Ectodermal cell (in vitro differentiated cells): ENCODE data around the gene TP53TG5. TPM values are rescaled to one million over a fixed set of nuclear protein-coding genes. Genes with fewer than 3 reads are reported as not detected.

Source experiments
- H3K27ac ChIP-seq: 2 replicates; pipeline ENCODE4 v1.7.0; 2013; ENCODE audit warnings: mild to moderate bottlenecking, low read depth, low read length; ENCODE audit not compliant: insufficient read depth, poor library complexity, severe bottlenecking
- H3K27me3 ChIP-seq: 2 replicates; pipeline ENCODE4 v1.7.0; 2013; ENCODE audit warnings: mild to moderate bottlenecking, low read length; ENCODE audit not compliant: insufficient read depth, control insufficient read depth, poor library complexity, severe bottlenecking
- H3K36me3 ChIP-seq: one replicate; pipeline ENCODE4 v1.7.0; 2013; ENCODE audit warnings: low read length; ENCODE audit not compliant: control insufficient read depth, insufficient read depth
- H3K4me1 ChIP-seq: one replicate; pipeline ENCODE4 v1.7.0; 2013; ENCODE audit warnings: low read length; ENCODE audit not compliant: control insufficient read depth, insufficient read depth
- H3K4me3 ChIP-seq: 2 replicates; pipeline ENCODE4 v1.7.0; 2013; ENCODE audit warnings: low read depth, low read length, control low read depth; ENCODE audit not compliant: insufficient read depth
- H3K9me3 ChIP-seq: 2 replicates; pipeline ENCODE4 v1.7.0; 2013; ENCODE audit warnings: mild to moderate bottlenecking, low read length, moderate library complexity; ENCODE audit not compliant: control insufficient read depth
- WGBS, 2 experiments: methylation state at CpG; one replicate each; pipeline ENCODE4 v1.1.7; 2013; ENCODE audit warnings: missing lambda C conversion rate in 2 of 2; 5-methylcytosine and 5-hydroxymethylcytosine counted together
- polyA plus RNA-seq, 4 experiments: library from polyadenylated mRNA; stranded (reverse); fragments of 50-300 nt; gene quantifications; one replicate each; pipeline ENCODE4 v1.2.3, GENCODE V29; 2013

Gene TP53TG5
- polyA plus RNA-seq (2013, experiment 1 of 4), result not detected
- polyA plus RNA-seq (2013, experiment 2 of 4), result not detected
- polyA plus RNA-seq (2013, experiment 3 of 4), result not detected
- not detected for polyA plus RNA-seq (2013, experiment 4 of 4)

DNA sequence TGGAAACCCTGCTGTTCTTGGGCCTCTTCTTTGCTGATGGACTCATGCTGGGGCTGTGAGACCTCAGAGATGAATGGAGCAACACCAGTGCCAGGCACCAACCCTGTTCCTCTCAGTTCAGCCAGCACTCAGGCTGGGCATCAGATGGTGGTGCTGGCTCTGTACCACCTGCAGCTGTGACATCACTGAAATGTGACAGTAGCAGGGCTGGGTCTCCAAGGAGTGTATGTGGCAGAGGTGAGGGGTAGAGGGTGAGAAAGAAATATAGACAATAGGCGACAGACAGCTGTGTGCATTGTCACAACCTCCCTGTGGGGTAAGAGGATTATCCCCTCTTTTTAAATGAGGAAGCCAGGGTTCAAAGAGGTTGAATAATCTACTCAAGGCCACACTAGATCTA, at the start of gene TP53TG5:
Gene TP53TG5, minus strand, starts transcription at position 135 of the 400 bp plus-strand sequence. Its CDS starts 89 bp downstream, at position 46.
- peaks cover 13% of the 10 kb centered on the region for H3K4me1 ChIP-seq
- 84 to 85% methylated on average over 1 of the region's 1 CpG for WGBS, 2 experiments
- no peaks in the 10 kb centered on the region for H3K36me3 ChIP-seq
- no peaks in the 10 kb centered on the region for H3K9me3 ChIP-seq
- H3K4me3 ChIP-seq, result no peak within 1 kb of the TSS
- no peak within 1 kb of the TSS for H3K27ac ChIP-seq
- H3K27me3 ChIP-seq, result no peaks in the 10 kb centered on the region

DNA sequence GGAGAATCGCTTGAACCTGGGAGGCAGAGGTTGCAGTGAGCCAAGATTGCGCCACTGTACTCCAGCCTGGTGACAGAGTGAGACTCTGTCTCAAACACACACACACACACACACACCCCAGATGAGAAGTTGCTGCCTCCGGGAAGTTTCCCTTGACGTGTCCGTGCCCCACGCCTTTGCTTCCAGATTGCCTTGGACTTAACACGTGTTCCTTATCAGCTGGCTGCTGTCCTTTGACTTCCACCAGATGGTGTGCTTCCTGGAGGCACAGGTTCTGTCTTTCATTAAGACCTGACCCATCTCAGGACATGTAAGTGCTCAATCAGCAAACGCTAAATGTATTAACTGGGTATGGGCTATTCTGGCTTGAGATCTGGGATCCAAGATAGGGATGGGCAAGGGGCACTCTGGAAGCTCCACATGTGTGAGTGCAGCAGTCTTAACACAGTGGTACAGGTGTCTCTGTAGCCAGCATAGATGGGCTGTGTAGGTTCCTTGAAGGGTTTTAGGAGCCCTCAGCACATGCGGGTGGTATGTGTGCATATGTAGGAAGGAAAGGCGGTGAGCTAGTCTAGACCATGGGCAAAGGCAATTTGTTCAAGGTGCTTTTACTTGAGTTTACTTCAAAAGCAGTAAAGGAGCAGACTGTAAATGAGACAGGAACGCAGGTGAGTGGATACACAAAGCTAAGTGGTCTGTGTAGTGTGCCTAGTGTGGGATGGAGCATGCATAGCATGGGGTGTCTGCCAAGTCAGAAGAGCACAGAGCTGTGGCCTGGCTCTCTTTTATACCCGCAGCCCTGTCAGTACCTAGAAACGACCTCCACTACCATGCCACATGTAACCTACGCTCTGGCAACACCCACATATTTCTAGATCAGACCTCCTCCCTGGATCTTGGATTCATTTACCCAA, 49.4 kb upstream of the TP53TG5 start:
- Histone ChIP-seq H3K4me1 (no peaks in the 10 kb centered on the region), H3K36me3 (peaks cover 13% of the 10 kb centered on the region), H3K27ac (no peak overlapping the region), H3K4me3 (no peak overlapping the region), H3K9me3 (no peaks in the 10 kb centered on the region), H3K27me3 (no peaks in the 10 kb centered on the region)
- 91 to 92% methylated on average over 14 of the region's 14 CpGs for WGBS, 2 experiments

DNA sequence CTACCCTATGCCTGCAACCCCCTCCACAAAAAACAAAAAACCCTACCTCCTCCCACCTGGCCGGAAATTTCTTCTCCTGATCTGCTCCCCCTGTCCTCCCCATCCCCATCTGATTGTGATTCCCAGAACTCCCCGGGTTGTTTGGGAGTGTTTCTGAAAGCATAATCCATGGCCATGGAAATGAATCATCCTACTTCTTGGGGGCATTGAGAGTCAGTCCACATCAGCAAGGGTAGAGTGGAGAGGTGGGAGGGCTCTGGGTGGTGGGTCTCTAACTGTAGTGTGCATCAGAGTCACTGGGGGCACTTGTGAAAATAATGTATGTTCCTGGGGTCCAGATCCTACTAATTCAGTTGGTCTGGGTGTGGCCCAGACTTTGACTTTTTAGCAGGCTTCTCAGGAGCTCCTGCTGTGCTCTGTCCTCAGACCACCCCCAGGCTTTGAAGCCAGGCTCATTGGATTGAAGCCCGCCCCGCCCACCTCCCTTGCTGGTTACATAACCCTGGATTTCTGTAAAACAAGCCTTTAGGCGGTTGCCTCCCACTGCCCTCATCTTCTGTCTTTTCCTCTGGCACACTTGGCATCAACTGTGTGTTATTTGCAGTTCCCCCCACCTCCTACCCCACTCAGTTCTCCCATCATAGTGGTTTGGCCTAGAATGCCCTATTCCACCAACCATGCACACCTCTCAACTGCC, 48.3 kb upstream of the TP53TG5 start:
- Histone ChIP-seq H3K9me3 (no peaks in the 10 kb centered on the region), H3K27me3 (no peaks in the 10 kb centered on the region), H3K36me3 (peaks cover 17% of the 10 kb centered on the region), H3K4me1 (no peaks in the 10 kb centered on the region), H3K4me3 (no peak overlapping the region), H3K27ac (no peak overlapping the region)
- 88% methylated on average over 5 of the region's 5 CpGs for WGBS, 2 experiments

DNA sequence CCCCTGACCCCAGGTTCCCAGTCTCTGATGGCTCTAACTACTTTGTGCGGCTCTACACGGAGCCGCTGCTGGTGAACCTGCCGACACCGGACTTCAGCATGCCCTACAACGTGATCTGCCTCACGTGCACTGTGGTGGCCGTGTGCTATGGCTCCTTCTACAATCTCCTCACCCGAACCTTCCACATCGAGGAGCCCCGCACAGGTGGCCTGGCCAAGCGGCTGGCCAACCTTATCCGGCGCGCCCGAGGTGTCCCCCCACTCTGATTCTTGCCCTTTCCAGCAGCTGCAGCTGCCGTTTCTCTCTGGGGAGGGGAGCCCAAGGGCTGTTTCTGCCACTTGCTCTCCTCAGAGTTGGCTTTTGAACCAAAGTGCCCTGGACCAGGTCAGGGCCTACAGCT, 47.4 kb upstream of the TP53TG5 start:
- H3K4me3 ChIP-seq, result no peak overlapping the region
- no peaks in the 10 kb centered on the region for H3K27me3 ChIP-seq
- H3K9me3 ChIP-seq, result no peaks in the 10 kb centered on the region
- no peak overlapping the region for H3K27ac ChIP-seq
- H3K36me3 ChIP-seq, result peaks cover 23% of the 10 kb centered on the region
- 95 to 96% methylated on average over 17 of the region's 17 CpGs for whole genome bisulfite sequencing, 2 experiments
- no peaks in the 10 kb centered on the region for H3K4me1 ChIP-seq

DNA sequence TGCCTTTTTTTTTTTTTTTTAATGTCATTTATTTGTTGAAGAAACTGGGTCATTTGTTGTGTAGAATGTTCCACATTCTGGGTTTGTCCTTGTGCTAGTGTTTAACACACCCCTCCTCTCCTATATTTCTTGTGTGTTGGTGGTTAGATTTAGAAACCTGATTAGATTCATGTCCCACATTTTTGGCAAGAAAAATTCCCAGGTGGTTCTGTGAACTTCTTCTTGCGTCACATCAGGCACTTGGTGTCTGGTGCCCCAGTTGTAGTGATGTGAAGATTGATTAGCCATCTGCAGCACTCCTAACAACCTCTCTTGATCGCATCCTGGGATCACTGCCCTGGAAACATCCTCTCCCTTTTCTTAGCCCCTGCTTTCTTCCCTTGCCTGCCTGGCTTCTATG, 45.6 kb upstream of the TP53TG5 start:
- Histone ChIP-seq H3K9me3 (no peaks in the 10 kb centered on the region), H3K36me3 (peaks cover 30% of the 10 kb centered on the region), H3K27ac (no peak overlapping the region), H3K4me1 (no peaks in the 10 kb centered on the region), H3K4me3 (no peak overlapping the region), H3K27me3 (no peaks in the 10 kb centered on the region)
- 96 to 100% methylated on average over 2 of the region's 2 CpGs for WGBS, 2 experiments

DNA sequence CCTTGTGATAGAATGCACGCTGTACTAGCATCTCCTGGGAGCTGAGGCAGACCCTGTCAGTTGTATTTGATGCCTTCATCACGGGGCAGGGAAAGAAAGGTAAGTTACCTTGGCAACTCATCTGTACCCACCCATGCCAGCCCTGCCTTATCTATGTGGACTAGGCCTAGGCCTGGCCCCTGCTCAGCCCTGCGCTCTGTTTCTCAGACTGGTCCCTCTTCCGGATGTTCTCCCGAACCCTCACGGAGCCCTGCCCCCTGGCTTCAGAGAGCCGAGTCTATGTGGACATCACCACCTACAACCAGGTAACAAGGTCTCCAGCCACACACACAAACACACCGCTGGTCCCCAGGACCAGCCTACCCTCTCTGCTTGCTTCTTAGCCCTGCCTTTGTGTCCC, 42.0 kb upstream of the TP53TG5 start:
- no peaks in the 10 kb centered on the region for H3K27me3 ChIP-seq
- no peaks in the 10 kb centered on the region for H3K9me3 ChIP-seq
- H3K36me3 ChIP-seq, result peaks cover 26% of the 10 kb centered on the region
- no peak overlapping the region for H3K27ac ChIP-seq
- no peak overlapping the region for H3K4me3 ChIP-seq
- H3K4me1 ChIP-seq, result peaks cover 9% of the 10 kb centered on the region
- 94% methylated on average over 8 of the region's 8 CpGs for WGBS, 2 experiments

DNA sequence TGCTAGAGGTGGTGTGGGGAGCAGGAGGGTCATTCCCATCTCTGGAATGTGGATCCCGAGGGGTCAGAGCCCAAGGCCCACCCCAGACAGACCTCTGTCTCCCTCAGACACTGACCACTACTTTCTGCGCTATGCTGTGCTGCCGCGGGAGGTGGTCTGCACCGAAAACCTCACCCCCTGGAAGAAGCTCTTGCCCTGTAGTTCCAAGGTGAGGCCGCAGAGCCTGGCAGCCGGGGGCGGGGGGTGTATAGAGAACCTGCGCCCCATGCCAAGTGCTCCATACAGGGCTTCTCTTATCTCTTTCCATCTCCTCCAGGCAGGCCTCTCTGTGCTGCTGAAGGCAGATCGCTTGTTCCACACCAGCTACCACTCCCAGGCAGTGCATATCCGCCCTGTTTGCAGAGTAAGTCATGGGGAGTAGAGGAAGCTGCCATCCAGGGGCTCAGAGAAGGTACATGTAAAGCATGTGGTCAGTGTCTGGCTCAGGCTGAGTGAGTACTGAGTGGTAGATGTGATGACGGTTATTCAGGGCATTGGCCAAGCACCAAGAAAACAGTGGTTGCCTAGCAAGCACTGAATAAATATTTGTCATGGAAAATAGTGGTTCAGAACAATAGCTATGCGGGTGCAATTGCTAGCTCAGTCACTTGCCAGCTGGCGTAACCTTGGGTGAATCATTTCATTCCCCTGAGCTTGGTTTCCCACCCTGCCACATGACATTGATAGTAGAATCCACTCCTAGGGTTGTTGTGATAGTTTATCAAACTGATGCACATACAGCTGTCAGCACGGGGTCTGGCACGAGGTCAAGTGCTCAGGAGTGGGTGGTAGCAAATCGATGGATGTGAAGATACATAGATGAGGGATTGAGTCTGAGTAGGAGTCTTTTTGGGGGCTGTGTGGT, 41.3 kb upstream of the TP53TG5 start:
- H3K9me3 ChIP-seq, result no peaks in the 10 kb centered on the region
- WGBS, 2 experiments, result 91 to 93% methylated on average over 17 of the region's 17 CpGs
- H3K27ac ChIP-seq, result no peak overlapping the region
- peaks cover 9% of the 10 kb centered on the region for H3K4me1 ChIP-seq
- H3K36me3 ChIP-seq, result peaks cover 25% of the 10 kb centered on the region
- no peak overlapping the region for H3K4me3 ChIP-seq
- H3K27me3 ChIP-seq, result no peaks in the 10 kb centered on the region

DNA sequence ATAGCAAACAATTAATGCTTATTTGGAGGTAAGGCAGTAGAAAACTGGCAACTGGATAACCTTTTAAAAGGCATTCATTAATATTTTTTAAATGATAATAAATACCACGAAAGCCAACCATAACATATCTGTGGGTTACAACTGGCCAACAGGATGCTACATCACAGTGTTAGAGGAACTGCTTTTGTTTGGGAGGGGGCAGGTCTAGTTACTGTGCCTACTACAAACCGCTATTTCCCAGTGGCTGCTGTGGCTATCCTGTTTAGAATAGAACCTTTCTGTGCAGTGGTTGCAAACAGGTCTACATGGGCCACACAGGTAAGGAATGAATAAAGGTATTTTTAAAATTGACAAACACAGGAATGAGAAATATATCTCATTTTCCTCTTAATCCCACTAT, 38.8 kb upstream of the TP53TG5 start:
- H3K27me3 ChIP-seq, result no peaks in the 10 kb centered on the region
- H3K4me3 ChIP-seq, result peak overlapping the region; percentile 85
- no peak overlapping the region for H3K27ac ChIP-seq
- 88 to 91% methylated on average over 2 of the region's 2 CpGs for WGBS, 2 experiments
- H3K9me3 ChIP-seq, result no peaks in the 10 kb centered on the region
- peaks cover 17% of the 10 kb centered on the region for H3K36me3 ChIP-seq
- peaks cover 9% of the 10 kb centered on the region for H3K4me1 ChIP-seq

DNA sequence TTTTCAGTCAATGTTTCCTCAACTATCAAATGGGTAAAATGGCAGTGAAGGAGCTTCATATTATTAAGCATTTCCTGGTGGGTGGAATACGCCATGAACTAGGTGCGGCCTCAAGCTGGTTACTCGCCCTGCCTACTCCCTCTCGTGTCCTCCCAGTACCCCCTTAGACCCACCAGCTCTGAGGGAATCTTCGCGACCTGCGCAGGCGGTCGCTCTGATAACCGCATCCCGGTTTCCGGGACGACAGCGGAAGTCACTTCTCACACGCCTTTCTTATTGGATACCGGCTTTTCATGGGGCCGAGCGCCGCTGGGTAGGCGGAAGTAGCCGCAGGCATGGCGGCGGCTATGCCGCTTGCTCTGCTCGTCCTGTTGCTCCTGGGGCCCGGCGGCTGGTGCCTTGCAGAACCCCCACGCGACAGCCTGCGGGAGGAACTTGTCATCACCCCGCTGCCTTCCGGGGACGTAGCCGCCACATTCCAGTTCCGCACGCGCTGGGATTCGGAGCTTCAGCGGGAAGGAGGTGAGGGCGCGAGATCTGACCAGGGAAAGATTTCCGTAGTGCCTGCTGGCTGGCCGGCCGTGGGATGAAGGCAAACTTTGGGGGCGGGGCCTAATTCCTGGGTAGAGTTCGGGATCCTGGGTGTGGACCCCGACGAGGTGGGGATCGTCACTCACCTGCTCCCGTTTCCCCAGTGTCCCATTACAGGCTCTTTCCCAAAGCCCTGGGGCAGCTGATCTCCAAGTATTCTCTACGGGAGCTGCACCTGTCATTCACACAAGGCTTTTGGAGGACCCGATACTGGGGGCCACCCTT, 37.9 kb upstream of the TP53TG5 start, which contains the start of gene PIGT:
Gene PIGT, plus strand, starts transcription at position 320 of the 816 bp plus-strand sequence. Its CDS starts 16 bp downstream, at position 336.
- Histone ChIP-seq H3K4me1 (peaks cover 9% of the 10 kb centered on the region), H3K4me3 (peak within 1 kb of the TSS; percentile 85), H3K36me3 (peaks cover 10% of the 10 kb centered on the region), H3K27ac (no peak within 1 kb of the TSS), H3K9me3 (no peaks in the 10 kb centered on the region), H3K27me3 (no peaks in the 10 kb centered on the region)
- WGBS, 2 experiments, result 1% methylated on average over 52 of the region's 52 CpGs
